Adrenal gland (tissue), 5 donors: ENCODE data around the gene ART1.
"Not testable (repeated sequence)": the region's sequence is repeated elsewhere in the genome, so short reads cannot be mapped to it uniquely, and the experiment has no call there.

Source experiments
- CTCF ChIP-seq, 6 experiments: fragments of 450-650 bp in 4 of 6; fragments of 200-600 bp in 2 of 6; sonication (generic) in 1 of 6; IDR thresholded peaks; 1 replicate in 5 of 6; 2 replicates in 1 of 6; pipeline versions ENCODE4 v1.5.1 to v1.8.0; 2016 to 2021; ENCODE audit warnings: antibody characterized with exemption in 6 of 6, mild to moderate bottlenecking in 2 of 6, moderate library complexity in 1 of 6
- POLR2A ChIP-seq, 2 donors: fragments of 450-650 bp; IDR thresholded peaks; one replicate each; pipeline ENCODE4 v1.6.1; 2017; ENCODE audit warnings: antibody characterized with exemption in 2 of 2, mild to moderate bottlenecking in 2 of 2, moderate library complexity in 1 of 2
- donor health status: DM: no; HTN: no; CAD: no.

GRCh38 chr11:3649374-3649773 lies 4.4 kb downstream of the ART1 start:
- not testable (repeated sequence) for TF ChIP-seq CTCF, POLR2A (IDR thresholded peaks at IDR 0.05)
